RWPE1 (cell line): ENCODE data around the gene EEF2KMT.

Experiments used
- CTCF ChIA-PET: fragments of 350-600 bp; sonication (Branson Sonifier 250); formaldehyde crosslinking; extraction: SDS; loops from one replicate; lab custom pipeline; 2021; lab: Yijun Ruan, JAX
- POLR2A ChIA-PET: fragments of 400-600 bp; formaldehyde crosslinking; extraction: SDS; loops from one replicate; lab custom pipeline; 2020; ENCODE audit warnings: antibody characterized with exemption; ENCODE audit not compliant: low non-redundant PET; lab: Yijun Ruan, JAX
- DNase-seq: peaks from one replicate; pipeline ENCODE4 v3.0.0; 2012; ENCODE audit warnings: low spot score
- H3K27ac ChIP-seq: fragments of 450-650 bp; 2 replicates; pipeline ENCODE4 v1.5.1; 2017
- CTCF ChIP-seq: fragments of 450-650 bp; conservative IDR thresholded peaks from 2 replicates; pipeline ENCODE4 v1.5.1; 2017; ENCODE audit warnings: low read depth, mild to moderate bottlenecking

Gene EEF2KMT

GRCh38 chr16:5069048-5069447 lies 28.5 kb downstream of the EEF2KMT start:
- H3K27ac ChIP-seq, result no peak overlapping the region
- CTCF ChIA-PET, result no interaction called here
- POLR2A ChIA-PET, result no interaction called here
- TF ChIP-seq CTCF, result no peak
- DNase-seq, result no peak

DNA sequence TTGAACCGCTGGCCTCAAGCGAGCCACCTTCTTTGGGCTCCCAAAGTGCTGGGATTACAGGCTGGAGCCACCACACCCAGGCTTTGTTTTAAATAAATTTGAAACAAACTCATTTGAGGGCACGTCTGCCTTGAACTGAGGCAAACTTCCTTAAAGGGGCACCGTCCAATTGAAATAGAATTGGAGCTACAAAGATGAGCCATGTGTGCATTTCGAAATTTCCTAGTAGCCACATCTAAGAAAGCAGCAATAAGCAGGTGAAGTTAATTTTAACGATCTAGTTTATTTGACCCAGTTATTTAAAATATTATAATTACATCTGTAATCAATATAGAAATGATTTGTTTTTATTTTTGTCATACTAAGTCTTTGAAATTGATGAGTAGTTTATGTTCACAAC lies 31.1 kb downstream of the EEF2KMT start:
- TF ChIP-seq CTCF, result no peak
- POLR2A ChIA-PET, result no interaction called here
- no peak overlapping the region for H3K27ac ChIP-seq
- CTCF ChIA-PET, result no interaction called here
- DNase-seq, result no peak

DNA sequence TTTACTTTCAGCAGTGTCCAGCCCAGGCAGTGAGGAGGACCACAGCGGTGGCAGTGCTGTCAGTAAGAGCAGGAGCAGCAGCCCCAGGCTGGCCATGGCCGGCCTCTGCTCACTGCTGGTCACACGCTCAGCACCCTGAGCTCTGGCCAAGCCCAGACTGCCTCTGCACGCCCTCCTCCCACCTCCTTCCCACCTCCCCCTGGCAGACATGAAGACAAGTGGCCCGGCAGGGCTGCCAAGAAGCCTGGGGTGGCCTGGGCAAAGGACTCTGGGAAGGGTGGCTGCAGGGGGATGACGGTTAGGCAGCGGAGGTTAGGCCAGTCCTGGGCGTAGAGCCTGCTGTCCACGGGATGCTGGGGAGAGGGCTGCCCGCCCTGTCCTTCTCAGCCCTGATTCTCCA lies 31.8 kb downstream of the EEF2KMT start, which contains the start of gene C16orf89:
Gene C16orf89, minus strand, starts transcription at position 144 of the 400 bp plus-strand sequence. Its CDS starts 48 bp downstream, at position 96.
- H3K27ac ChIP-seq, result no peak within 1 kb of the TSS
- TF ChIP-seq CTCF, result no peak
- DNase-seq, result no peak
- CTCF ChIA-PET, result no interaction called here
- POLR2A ChIA-PET, result no interaction called here

DNA sequence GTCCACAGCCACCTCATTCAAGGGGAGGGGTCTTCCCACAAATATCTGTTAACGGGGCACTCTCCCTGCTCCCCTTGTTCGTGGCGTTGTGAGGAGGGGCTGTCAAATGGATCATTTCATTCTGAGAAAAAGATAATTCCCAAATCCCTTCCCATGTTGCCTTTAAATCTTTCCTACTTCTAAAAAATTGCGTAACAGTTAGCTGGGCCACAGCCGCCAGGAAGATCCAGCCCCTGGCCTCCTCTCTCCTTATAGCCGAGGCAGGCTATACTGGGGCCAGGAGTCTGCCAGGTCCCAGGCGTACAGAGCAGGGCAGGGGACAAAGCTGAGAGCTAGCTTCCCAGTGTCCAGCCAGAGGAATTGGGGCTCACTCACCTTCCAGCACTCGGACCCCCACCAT lies 32.3 kb downstream of the EEF2KMT start:
- no peak for TF ChIP-seq CTCF
- H3K27ac ChIP-seq, result no peak overlapping the region
- DNase-seq, result no peak
- ChIA-PET POLR2A (no interaction called here), CTCF (no interaction called here)

DNA sequence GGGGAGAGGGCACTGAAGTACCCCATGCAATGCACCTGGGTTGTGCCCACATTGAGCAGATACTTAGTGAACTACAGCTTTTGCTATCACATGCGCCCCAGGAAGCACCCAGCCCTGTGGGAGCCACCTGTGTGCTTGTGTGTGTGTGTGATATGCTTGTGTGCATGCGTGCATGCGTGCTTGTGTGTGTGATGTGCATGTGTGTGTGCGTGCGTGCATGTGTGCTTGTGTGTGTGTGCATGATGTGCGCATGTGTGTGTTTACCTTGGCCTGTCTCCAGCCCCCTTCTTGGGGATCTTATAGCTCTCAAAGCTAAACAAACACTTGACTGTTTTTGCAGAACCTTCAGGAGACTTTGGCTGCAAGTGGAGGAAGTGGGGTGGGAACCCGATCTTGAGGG lies 32.7 kb downstream of the EEF2KMT start:
- POLR2A ChIA-PET, result no interaction called here
- DNase-seq, result no peak
- no peak for TF ChIP-seq CTCF
- CTCF ChIA-PET, result no interaction called here
- H3K27ac ChIP-seq, result no peak overlapping the region

DNA sequence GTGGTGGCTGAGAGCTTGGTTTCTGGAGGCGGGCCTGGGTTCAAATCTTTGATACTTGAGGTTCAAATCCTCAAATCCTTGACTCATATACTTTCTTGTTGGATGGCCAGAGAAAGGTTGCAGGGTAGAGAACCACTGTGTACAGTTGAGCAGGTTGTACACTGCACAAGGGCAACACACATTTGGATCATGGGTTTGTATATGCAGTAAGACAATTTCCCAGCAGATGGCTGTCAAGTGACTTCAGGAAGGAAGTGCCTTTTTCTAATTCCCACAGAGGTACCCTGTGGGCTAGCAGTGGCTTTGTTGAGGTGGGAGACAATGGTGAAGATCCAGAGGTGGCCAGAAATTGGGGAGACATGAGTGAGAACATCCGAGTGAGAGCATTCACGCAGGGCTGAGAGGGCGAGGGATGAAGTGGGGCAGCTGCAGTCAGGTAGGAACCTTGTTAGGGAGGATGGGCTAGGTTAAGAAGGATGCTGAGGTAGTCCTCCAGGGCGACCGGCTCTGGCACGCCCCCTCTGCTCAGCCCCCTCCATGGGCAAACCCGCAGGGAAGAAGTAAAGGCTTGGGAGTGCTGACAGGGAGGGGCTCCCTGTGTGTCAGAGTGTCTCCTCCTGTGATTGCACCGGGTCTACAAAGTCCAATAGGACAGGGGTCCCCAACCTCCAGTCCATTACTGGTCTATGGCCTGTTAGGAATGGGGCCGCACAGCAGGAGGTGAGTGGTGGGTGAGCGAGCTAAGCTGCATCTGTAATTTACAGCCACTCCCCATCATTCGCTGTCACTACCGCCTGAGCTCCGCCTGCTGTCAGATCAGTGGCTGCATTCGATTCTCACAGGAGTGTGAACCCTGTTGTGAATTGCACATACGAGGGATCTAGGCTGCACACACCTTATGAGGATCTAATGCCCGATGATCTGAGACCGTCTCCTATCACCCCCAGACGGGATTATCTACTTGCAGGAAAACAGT lies 34.5 kb downstream of the EEF2KMT start:
- POLR2A ChIA-PET, result interaction anchor here (0.6 kb wide), 1 partner anchor 11 kb away, joined by 11 read pairs; no protein-coding TSS in a partner anchor
- CTCF ChIA-PET, result no interaction called here

More for the DNA sequence above, 34.5 kb downstream of the EEF2KMT start:
- no peak for TF ChIP-seq CTCF
- no peak overlapping the region for H3K27ac ChIP-seq
- DNase-seq, result no peak
